K562 (cell line): ENCODE data around the gene TLE3. TPM values are rescaled to one million over a fixed set of nuclear protein-coding genes. Genes with fewer than 3 reads are reported as not detected.

Experiments used
- CSDE1 ChIP-seq, 2 experiments: fragments of 450-650 bp; IDR thresholded peaks; 2 replicates each; pipeline ENCODE4 v1.6.1; 2016; ENCODE audit warnings: mild to moderate bottlenecking in 1 of 2
- DDX20 ChIP-seq: fragments of 450-650 bp; IDR thresholded peaks from 2 replicates; pipeline ENCODE4 v1.6.1; 2016; ENCODE audit warnings: missing genetic modification characterization, low read depth, mild to moderate bottlenecking, missing compliant biosample characterization, moderate library complexity
- ETV6 ChIP-seq, 3 experiments: fragments of 150-350 bp in 1 of 3; sonication (generic) in 1 of 3; formaldehyde crosslinking in 1 of 3; IDR thresholded peaks; 2 replicates each; pipeline versions ENCODE4 v1.6.1 to v1.8.0; 2014 to 2022; ENCODE audit warnings: borderline replicate concordance in 2 of 3, low read depth in 2 of 3, antibody characterized with exemption in 1 of 3, low read length in 1 of 3, mild to moderate bottlenecking in 1 of 3, missing genetic modification reagents in 1 of 3
- HCFC1 ChIP-seq: IDR thresholded peaks from 2 replicates; pipeline ENCODE4 v1.6.1; 2012; ENCODE audit warnings: low read depth, low read length, improper control_type of control experiment
- HLTF ChIP-seq: fragments of 450-650 bp; IDR thresholded peaks from 2 replicates; pipeline ENCODE4 v1.6.1; 2016
- HMG20B ChIP-seq: fragments of 250-450 bp; sonication (Bioruptor Pico); IDR thresholded peaks from 2 replicates; pipeline ENCODE4 v1.5.0; 2021; ENCODE audit warnings: mild to moderate bottlenecking
- MTA3 ChIP-seq: fragments of 450-650 bp; formaldehyde crosslinking; IDR thresholded peaks from 2 replicates; pipeline ENCODE4 v1.6.1; 2017; ENCODE audit warnings: mild to moderate bottlenecking, borderline replicate concordance
- SMARCA5 ChIP-seq: fragments of 450-650 bp; IDR thresholded peaks from 2 replicates; pipeline ENCODE4 v1.6.1; 2016
- SNRNP70 ChIP-seq: fragments of 200-400 bp; formaldehyde crosslinking; optimal IDR thresholded peaks from 2 replicates; pipeline ENCODE3; 2017; ENCODE audit warnings: low read depth, low read length
- SRF ChIP-seq, 2 experiments: fragments of 250-450, 450-650 bp in 1 of 2; sonication (Bioruptor Pico) in 1 of 2; sonication (generic) in 1 of 2; formaldehyde crosslinking; IDR thresholded peaks; 2 replicates each; pipeline versions ENCODE4 v1.5.0 to v1.5.1; 2020 to 2022; ENCODE audit warnings: mild to moderate bottlenecking in 1 of 2, missing genetic modification reagents in 1 of 2
- ZNF12 ChIP-seq: sonication (generic); formaldehyde crosslinking; IDR thresholded peaks from 2 replicates; pipeline ENCODE4 v1.4.0; 2020; ENCODE audit warnings: mild to moderate bottlenecking, missing genetic modification reagents
- ZNF324 ChIP-seq: fragments of 250-450 bp; sonication (Bioruptor Pico); IDR thresholded peaks from 2 replicates; pipeline ENCODE4 v1.4.0; 2020; ENCODE audit warnings: mild to moderate bottlenecking
- ZNF780A ChIP-seq: fragments of 250-450 bp; sonication (Bioruptor Pico); IDR thresholded peaks from 2 replicates; pipeline ENCODE4 v1.5.0; 2021; ENCODE audit warnings: mild to moderate bottlenecking
- polyA plus RNA-seq, 8 experiments: library from polyadenylated mRNA; depleted of rRNA in 4 of 8; stranded (reverse) in 5 of 8; unstranded in 3 of 8; fragments of >200 nt; fragmentation: Nextera tagmentation in 2 of 8; fragmentation: Illumina TruSeq in 1 of 8; extraction: Ambion mirVana in 2 of 8; extraction: Trizol in 1 of 8; gene quantifications; 2 replicates each; pipeline versions ENCODE4 v1.2.1 to v1.2.3, GENCODE V29; 2011 to 2014; ENCODE audit warnings: inconsistent platforms in 1 of 8, missing spikeins in 1 of 8
- total RNA-seq, 7 experiments: library from RNA; depleted of rRNA in 6 of 7; stranded (reverse); fragments of >200 nt in 6 of 7; fragmentation: Illumina TruSeq in 2 of 7; extraction: Trizol in 2 of 7; gene quantifications; 2 replicates each; pipeline versions ENCODE4 v1.2.1 to v1.2.3, GENCODE V29; 2011 to 2021; ENCODE audit warnings: low replicate concordance in 1 of 7
- TF ChIP-seq, protein P1 (sequence below): fragments of 450-650 bp; formaldehyde crosslinking; IDR thresholded peaks from 2 replicates; pipeline ENCODE4 v1.4.0; 2020; ENCODE audit warnings: mild to moderate bottlenecking
- TF ChIP-seq, protein P2 (sequence below): fragments of 250-450 bp; sonication (Bioruptor Pico); IDR thresholded peaks from 2 replicates; pipeline ENCODE4 v1.4.0; 2020; ENCODE audit warnings: borderline replicate concordance
- TF ChIP-seq, protein P3 (sequence below): sonication (generic); formaldehyde crosslinking; IDR thresholded peaks from 2 replicates; pipeline ENCODE4 v1.8.1; 2022; ENCODE audit warnings: missing genetic modification reagents
- TF ChIP-seq, protein P4 (sequence below): fragments of 250-450 bp; sonication (Bioruptor Pico); IDR thresholded peaks from 2 replicates; pipeline ENCODE4 v1.4.0; 2020
- TF ChIP-seq, protein P5 (sequence below): fragments of 450-650 bp; IDR thresholded peaks from 2 replicates; pipeline ENCODE4 v1.6.1; 2017; ENCODE audit warnings: antibody characterized with exemption
- TF ChIP-seq, protein P6 (sequence below), 2 experiments: fragments of 250-450 bp in 1 of 2; fragments of 450-650 bp in 1 of 2; sonication (Bioruptor Pico) in 1 of 2; IDR thresholded peaks; 2 replicates each; pipeline versions ENCODE4 v1.6.1 to v1.8.0; 2016 to 2021; ENCODE audit warnings: mild to moderate bottlenecking in 2 of 2, moderate library complexity in 2 of 2, missing compliant biosample characterization in 1 of 2, missing genetic modification characterization in 1 of 2

Gene TLE3
- total and polyA plus RNA-seq, 9 of the 15 experiments (the other 6 are each of a cell fraction or from before 2014, with no cell fraction given), result 1.5 to 84.2 (median 14.1) TPM

DNA sequence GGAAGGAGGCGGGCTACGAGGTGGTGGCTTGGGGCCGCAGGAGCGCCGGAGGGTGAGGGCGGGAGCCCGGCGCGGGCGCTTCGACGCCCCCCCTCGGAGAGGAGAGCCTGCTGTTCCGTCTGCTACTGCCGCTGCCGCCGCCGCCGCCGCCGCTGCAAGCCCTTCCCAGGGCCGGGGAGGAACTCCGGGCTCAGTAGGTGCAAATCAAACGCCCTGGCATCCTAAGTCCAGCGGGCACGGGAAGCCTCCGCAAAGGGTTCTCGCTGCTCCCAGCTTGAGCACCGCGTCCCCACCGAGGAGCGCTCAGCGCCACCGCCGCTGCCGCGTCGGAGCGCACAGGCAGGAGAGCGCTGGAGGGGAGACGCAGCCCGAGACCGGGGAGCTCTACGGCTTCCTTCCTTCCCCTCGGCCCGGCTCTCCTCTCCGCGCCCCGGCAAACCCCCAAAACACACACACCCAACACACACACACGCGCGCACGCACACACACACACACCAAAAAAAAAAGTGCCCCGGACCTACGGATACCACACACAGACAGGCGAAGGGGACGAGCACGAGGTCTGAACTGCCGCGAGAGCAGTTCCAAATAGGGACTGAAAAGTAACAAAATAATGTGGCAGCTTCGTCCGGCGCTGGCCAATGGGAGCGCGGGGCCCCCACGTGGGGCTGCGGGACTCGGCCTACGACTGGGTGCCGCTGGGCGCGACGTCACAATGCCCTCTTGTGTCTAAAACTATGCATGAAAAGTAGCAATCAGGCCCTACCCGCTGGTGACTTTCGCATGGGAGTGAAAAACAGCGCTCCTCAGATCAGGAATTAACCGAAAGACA lies at the start of gene TLE3 (continued):
- TF ChIP-seq CSDE1 (IDR thresholded peaks at IDR 0.05) (no peak), ETV6 (IDR thresholded peaks at IDR 0.05; ENCODE audit: borderline replicate concordance in 1 of 2, low read depth in 2 of 2, low read length in 1 of 2) (no peak), ETV6 (CRISPR knock-in tag; IDR thresholded peaks at IDR 0.05; ENCODE audit: borderline replicate concordance) (no peak), ZNF12 (no peak), SRF (CRISPR knock-in tag; IDR thresholded peaks at IDR 0.05) (peak in 1 of 2 experiments; percentile 90; a peak in 2 of 4 replicates), SNRNP70 (no peak), ZNF780A (CRISPR knock-in tag) (no peak), HCFC1 (peak; percentile 40), HLTF (peak; percentile 86; the same call in 1 of the 2 replicates), MTA3 (no peak; the same call in 1 of the 2 replicates), SMARCA5 (no peak), ZNF324 (no peak), HMG20B (CRISPR knock-in tag) (no peak), DDX20 (tag) (no peak)
- TF ChIP-seq, protein P1, sequence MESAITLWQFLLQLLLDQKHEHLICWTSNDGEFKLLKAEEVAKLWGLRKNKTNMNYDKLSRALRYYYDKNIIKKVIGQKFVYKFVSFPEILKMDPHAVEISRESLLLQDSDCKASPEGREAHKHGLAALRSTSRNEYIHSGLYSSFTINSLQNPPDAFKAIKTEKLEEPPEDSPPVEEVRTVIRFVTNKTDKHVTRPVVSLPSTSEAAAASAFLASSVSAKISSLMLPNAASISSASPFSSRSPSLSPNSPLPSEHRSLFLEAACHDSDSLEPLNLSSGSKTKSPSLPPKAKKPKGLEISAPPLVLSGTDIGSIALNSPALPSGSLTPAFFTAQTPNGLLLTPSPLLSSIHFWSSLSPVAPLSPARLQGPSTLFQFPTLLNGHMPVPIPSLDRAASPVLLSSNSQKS (CRISPR knock-in tag), result no peak
- TF ChIP-seq, protein P2, sequence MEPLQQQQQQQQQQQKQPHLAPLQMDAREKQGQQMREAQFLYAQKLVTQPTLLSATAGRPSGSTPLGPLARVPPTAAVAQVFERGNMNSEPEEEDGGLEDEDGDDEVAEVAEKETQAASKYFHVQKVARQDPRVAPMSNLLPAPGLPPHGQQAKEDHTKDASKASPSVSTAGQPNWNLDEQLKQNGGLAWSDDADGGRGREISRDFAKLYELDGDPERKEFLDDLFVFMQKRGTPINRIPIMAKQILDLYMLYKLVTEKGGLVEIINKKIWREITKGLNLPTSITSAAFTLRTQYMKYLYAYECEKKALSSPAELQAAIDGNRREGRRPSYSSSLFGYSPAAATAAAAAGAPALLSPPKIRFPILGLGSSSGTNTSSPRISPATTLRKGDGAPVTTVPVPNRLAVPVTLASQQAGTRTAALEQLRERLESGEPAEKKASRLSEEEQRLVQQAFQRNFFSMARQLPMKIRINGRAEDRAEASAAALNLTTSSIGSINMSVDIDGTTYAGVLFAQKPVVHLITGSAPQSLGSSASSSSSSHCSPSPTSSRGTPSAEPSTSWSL, result 0 out of 2 replicates have a peak, but pooled peaks have one; percentile 7
- TF ChIP-seq, protein P3, sequence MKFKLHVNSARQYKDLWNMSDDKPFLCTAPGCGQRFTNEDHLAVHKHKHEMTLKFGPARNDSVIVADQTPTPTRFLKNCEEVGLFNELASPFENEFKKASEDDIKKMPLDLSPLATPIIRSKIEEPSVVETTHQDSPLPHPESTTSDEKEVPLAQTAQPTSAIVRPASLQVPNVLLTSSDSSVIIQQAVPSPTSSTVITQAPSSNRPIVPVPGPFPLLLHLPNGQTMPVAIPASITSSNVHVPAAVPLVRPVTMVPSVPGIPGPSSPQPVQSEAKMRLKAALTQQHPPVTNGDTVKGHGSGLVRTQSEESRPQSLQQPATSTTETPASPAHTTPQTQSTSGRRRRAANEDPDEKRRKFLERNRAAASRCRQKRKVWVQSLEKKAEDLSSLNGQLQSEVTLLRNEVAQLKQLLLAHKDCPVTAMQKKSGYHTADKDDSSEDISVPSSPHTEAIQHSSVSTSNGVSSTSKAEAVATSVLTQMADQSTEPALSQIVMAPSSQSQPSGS (CRISPR knock-in tag), result no peak
- TF ChIP-seq, protein P4, sequence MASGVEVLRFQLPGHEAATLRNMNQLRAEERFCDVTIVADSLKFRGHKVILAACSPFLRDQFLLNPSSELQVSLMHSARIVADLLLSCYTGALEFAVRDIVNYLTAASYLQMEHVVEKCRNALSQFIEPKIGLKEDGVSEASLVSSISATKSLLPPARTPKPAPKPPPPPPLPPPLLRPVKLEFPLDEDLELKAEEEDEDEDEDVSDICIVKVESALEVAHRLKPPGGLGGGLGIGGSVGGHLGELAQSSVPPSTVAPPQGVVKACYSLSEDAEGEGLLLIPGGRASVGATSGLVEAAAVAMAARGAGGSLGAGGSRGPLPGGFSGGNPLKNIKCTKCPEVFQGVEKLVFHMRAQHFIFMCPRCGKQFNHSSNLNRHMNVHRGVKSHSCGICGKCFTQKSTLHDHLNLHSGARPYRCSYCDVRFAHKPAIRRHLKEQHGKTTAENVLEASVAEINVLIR, result peak; percentile 51; the same call in 1 of the 2 replicates
- TF ChIP-seq, protein P5, sequence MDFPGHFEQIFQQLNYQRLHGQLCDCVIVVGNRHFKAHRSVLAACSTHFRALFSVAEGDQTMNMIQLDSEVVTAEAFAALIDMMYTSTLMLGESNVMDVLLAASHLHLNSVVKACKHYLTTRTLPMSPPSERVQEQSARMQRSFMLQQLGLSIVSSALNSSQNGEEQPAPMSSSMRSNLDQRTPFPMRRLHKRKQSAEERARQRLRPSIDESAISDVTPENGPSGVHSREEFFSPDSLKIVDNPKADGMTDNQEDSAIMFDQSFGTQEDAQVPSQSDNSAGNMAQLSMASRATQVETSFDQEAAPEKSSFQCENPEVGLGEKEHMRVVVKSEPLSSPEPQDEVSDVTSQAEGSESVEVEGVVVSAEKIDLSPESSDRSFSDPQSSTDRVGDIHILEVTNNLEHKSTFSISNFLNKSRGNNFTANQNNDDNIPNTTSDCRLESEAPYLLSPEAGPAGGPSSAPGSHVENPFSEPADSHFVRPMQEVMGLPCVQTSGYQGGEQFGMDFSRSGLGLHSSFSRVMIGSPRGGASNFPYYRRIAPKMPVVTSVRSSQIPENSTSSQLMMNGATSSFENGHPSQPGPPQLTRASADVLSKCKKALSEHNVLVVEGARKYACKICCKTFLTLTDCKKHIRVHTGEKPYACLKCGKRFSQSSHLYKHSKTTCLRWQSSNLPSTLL, result no peak
- TF ChIP-seq, protein P6, sequence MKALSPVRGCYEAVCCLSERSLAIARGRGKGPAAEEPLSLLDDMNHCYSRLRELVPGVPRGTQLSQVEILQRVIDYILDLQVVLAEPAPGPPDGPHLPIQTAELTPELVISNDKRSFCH (CRISPR knock-in tag; IDR thresholded peaks at IDR 0.05), result no peak
- TF ChIP-seq, protein P6 (tag; IDR thresholded peaks at IDR 0.05), result no peak; the same call in 1 of the 2 replicates
